ENCODE results near the gene NT5E. TPM values are rescaled to one million over a fixed set of nuclear protein-coding genes. Genes with fewer than 3 reads are reported as not detected.

The NT5E gene
- total and polyA plus RNA-seq, 12 donors: 2.9 to 14.2 (median 9.6) TPM

GRCh38 chr6:85412911-85413430, 36.9 kb upstream of the NT5E start:
- Histone ChIP-seq H3K36me3 (replicated peaks in 1 of 2) (no peaks in the 10 kb centered on the region), H3K4me3 (no peak overlapping the region), H3K9me3 (replicated peaks in 1 of 3) (no peaks in the 10 kb centered on the region), H3K27ac (no peak overlapping the region), H3K27me3 (no peaks in the 10 kb centered on the region), H3K4me1 (replicated peaks in 1 of 2) (no peaks in the 10 kb centered on the region)
- no peak for TF ChIP-seq CTCF (IDR thresholded peaks at IDR 0.05)
- no peak for TF ChIP-seq POLR2A (IDR thresholded peaks at IDR 0.05)
- intact Hi-C loops (cut with DNase I): no loop called here
- no peak for DNase-seq

GRCh38 chr6:85416049-85416448, 33.8 kb upstream of the NT5E start:
- DNase-seq: no peak
- WGBS, 4 donors: 41 to 65% (median 52%) methylated on average over 1 of the region's 1 CpG
- Histone ChIP-seq H3K4me1 (replicated peaks in 1 of 2) (no peaks in the 10 kb centered on the region), H3K27ac (no peak overlapping the region), H3K9me3 (replicated peaks in 1 of 3) (no peaks in the 10 kb centered on the region), H3K36me3 (replicated peaks in 1 of 2) (no peaks in the 10 kb centered on the region), H3K4me3 (no peak overlapping the region), H3K27me3 (no peaks in the 10 kb centered on the region)
- intact Hi-C loops (cut with DNase I): no loop called here
- no peak for TF ChIP-seq CTCF (IDR thresholded peaks at IDR 0.05)
- no peak for TF ChIP-seq POLR2A (IDR thresholded peaks at IDR 0.05)

- no peak for DNase-seq
- Histone ChIP-seq H3K4me1 (replicated peaks in 1 of 2) (no peaks in the 10 kb centered on the region), H3K27ac (no peak overlapping the region), H3K9me3 (replicated peaks in 1 of 3) (no peaks in the 10 kb centered on the region), H3K27me3 (no peaks in the 10 kb centered on the region), H3K36me3 (replicated peaks in 1 of 2) (no peaks in the 10 kb centered on the region), H3K4me3 (no peak overlapping the region)
- intact Hi-C loops (cut with DNase I): no loop called here
- no peak for TF ChIP-seq POLR2A (IDR thresholded peaks at IDR 0.05)
- TF ChIP-seq CTCF (IDR thresholded peaks at IDR 0.05): no peak
- 55 to 90% (median 68%) methylated on average over 2 of the region's 2 CpGs for WGBS, 4 donors
These were observed 33.1 kb upstream of the NT5E start for GRCh38 chr6:85416766-85417165.

- no peaks in the 10 kb centered on the region for H3K9me3 ChIP-seq (replicated peaks in 1 of 3)
- no peaks in the 10 kb centered on the region for H3K27me3 ChIP-seq
- H3K4me3 ChIP-seq: no peak overlapping the region
- TF ChIP-seq CTCF (IDR thresholded peaks at IDR 0.05): no peak
- TF ChIP-seq POLR2A (IDR thresholded peaks at IDR 0.05): no peak
- intact Hi-C loops (cut with DNase I): no loop called here
- H3K36me3 ChIP-seq (replicated peaks in 1 of 2): no peaks in the 10 kb centered on the region
- no peak for DNase-seq
- no peak overlapping the region for H3K27ac ChIP-seq
- no peaks in the 10 kb centered on the region for H3K4me1 ChIP-seq (replicated peaks in 1 of 2)
These were observed 32.5 kb upstream of the NT5E start for GRCh38 chr6:85417336-85417735.
